ENCODE data around the gene TTC7B.

Gene TTC7B

GRCh38 chr14:90567191-90567590, 249.0 kb downstream of the TTC7B start:
- no peak for TF ChIP-seq POLR2A (IDR thresholded peaks at IDR 0.05; ENCODE audit: extremely low read depth, insufficient read length)
- no peak for TF ChIP-seq CTCF (IDR thresholded peaks at IDR 0.05; ENCODE audit: low read depth, low read length)
- TF ChIP-seq MAX (IDR thresholded peaks at IDR 0.05; ENCODE audit: low read depth, low read length) = no peak
- no peak overlapping the region for H3K4me3 ChIP-seq (ENCODE audit: low read depth, low read length)
- DNase-seq (ENCODE audit: low read depth) = no peak

- DNase-seq (ENCODE audit: low read depth) = no peak
- no peak for TF ChIP-seq MAX (IDR thresholded peaks at IDR 0.05; ENCODE audit: low read depth, low read length)
- TF ChIP-seq POLR2A (IDR thresholded peaks at IDR 0.05; ENCODE audit: extremely low read depth, insufficient read length) = no peak
- no peak for TF ChIP-seq CTCF (IDR thresholded peaks at IDR 0.05; ENCODE audit: low read depth, low read length)
- no peak for TF ChIP-seq MYC (IDR thresholded peaks at IDR 0.05; ENCODE audit: low read depth, low read length)
- no peak overlapping the region for H3K4me3 ChIP-seq (ENCODE audit: low read depth, low read length)
These were observed 249.7 kb downstream of the TTC7B start for GRCh38 chr14:90566481-90566880.

GRCh38 chr14:90564496-90564895, 251.7 kb downstream of the TTC7B start:
- DNase-seq (ENCODE audit: low read depth) = no peak
- TF ChIP-seq MAX (IDR thresholded peaks at IDR 0.05; ENCODE audit: low read depth, low read length) = no peak
- no peak for TF ChIP-seq POLR2A (IDR thresholded peaks at IDR 0.05; ENCODE audit: extremely low read depth, insufficient read length)
- no peak for TF ChIP-seq CTCF (IDR thresholded peaks at IDR 0.05; ENCODE audit: low read depth, low read length)
- no peak for TF ChIP-seq MYC (IDR thresholded peaks at IDR 0.05; ENCODE audit: low read depth, low read length)
- no peak overlapping the region for H3K4me3 ChIP-seq (ENCODE audit: low read depth, low read length)

GRCh38 chr14:90562652-90563051, 253.6 kb downstream of the TTC7B start:
- TF ChIP-seq MYC (IDR thresholded peaks at IDR 0.05; ENCODE audit: low read depth, low read length) (no peak), CTCF (IDR thresholded peaks at IDR 0.05; ENCODE audit: low read depth, low read length) (no peak), POLR2A (IDR thresholded peaks at IDR 0.05; ENCODE audit: extremely low read depth, insufficient read length) (no peak), MAX (IDR thresholded peaks at IDR 0.05; ENCODE audit: low read depth, low read length) (no peak)
- no peak overlapping the region for H3K4me3 ChIP-seq (ENCODE audit: low read depth, low read length)
- no peak for DNase-seq (ENCODE audit: low read depth)

- no peak overlapping the region for H3K4me3 ChIP-seq (ENCODE audit: low read depth, low read length)
- DNase-seq (ENCODE audit: low read depth) = no peak
- no peak for TF ChIP-seq POLR2A (IDR thresholded peaks at IDR 0.05; ENCODE audit: extremely low read depth, insufficient read length)
- no peak for TF ChIP-seq CTCF (IDR thresholded peaks at IDR 0.05; ENCODE audit: low read depth, low read length)
- TF ChIP-seq MAX (IDR thresholded peaks at IDR 0.05; ENCODE audit: low read depth, low read length) = no peak
- TF ChIP-seq MYC (IDR thresholded peaks at IDR 0.05; ENCODE audit: low read depth, low read length) = no peak
These were observed 254.3 kb downstream of the TTC7B start for GRCh38 chr14:90561920-90562319.

GRCh38 chr14:90560991-90561390, 255.2 kb downstream of the TTC7B start:
- no peak for TF ChIP-seq CTCF (IDR thresholded peaks at IDR 0.05; ENCODE audit: low read depth, low read length)
- no peak for TF ChIP-seq POLR2A (IDR thresholded peaks at IDR 0.05; ENCODE audit: extremely low read depth, insufficient read length)
- TF ChIP-seq MYC (IDR thresholded peaks at IDR 0.05; ENCODE audit: low read depth, low read length) = no peak
- TF ChIP-seq MAX (IDR thresholded peaks at IDR 0.05; ENCODE audit: low read depth, low read length) = no peak
- no peak for DNase-seq (ENCODE audit: low read depth)
- no peak overlapping the region for H3K4me3 ChIP-seq (ENCODE audit: low read depth, low read length)

Data from NB4 (cell line).